Uterus (tissue), 4 donors: Measurements from ENCODE around the gene EPB41L3. TPM values are rescaled to one million over a fixed set of nuclear protein-coding genes. Genes with fewer than 3 reads are reported as not detected.

Experiments used
- DNase-seq, 2 donors: peaks; one replicate each; pipeline ENCODE4 v3.0.0-alpha.2; 2019 to 2020
- H3K27ac ChIP-seq, 2 donors: fragments of 200-600 bp; sonication (generic); 1 replicate in 1 of 2; 2 replicates in 1 of 2; pipeline ENCODE4 v1.5.1; 2016 to 2018
- H3K27me3 ChIP-seq, 2 donors: fragments of 200-600 bp; sonication (generic); one replicate each; pipeline ENCODE4 v1.5.1; 2018 to 2019; ENCODE audit warnings: control low read depth in 1 of 2
- H3K36me3 ChIP-seq, 2 donors: fragments of 200-600 bp; sonication (generic); one replicate each; pipeline ENCODE4 v1.5.1; 2019; ENCODE audit warnings: control low read depth in 1 of 2
- H3K4me1 ChIP-seq, 2 donors: fragments of 200-600 bp; sonication (generic); one replicate each; pipeline ENCODE4 v1.5.1; 2018 to 2019; ENCODE audit warnings: control low read depth in 1 of 2
- H3K4me3 ChIP-seq, 2 donors: fragments of 200-600 bp; sonication (generic); 1 replicate in 1 of 2; 2 replicates in 1 of 2; pipeline ENCODE4 v1.5.1; 2018 to 2019; ENCODE audit warnings: mild to moderate bottlenecking in 1 of 2
- H3K9me3 ChIP-seq, 2 donors: fragments of 200-600 bp; sonication (generic); one replicate each; pipeline ENCODE4 v1.5.1; 2019; ENCODE audit warnings: control low read depth in 1 of 2
- CTCF ChIP-seq, 4 experiments: fragments of 200-600 bp in 2 of 4; fragments of 450-650 bp in 2 of 4; sonication (generic) in 2 of 4; IDR thresholded peaks; one replicate each; pipeline ENCODE4 v1.5.1; 2016 to 2019; ENCODE audit warnings: antibody characterized with exemption in 4 of 4, mild to moderate bottlenecking in 2 of 4, moderate library complexity in 1 of 4
- POLR2A ChIP-seq, 2 donors: fragments of 450-650 bp; IDR thresholded peaks; one replicate each; pipeline ENCODE4 v1.6.1; 2016; ENCODE audit warnings: antibody characterized with exemption in 2 of 2, mild to moderate bottlenecking in 1 of 2, moderate library complexity in 1 of 2
- intact Hi-C: fragments of 100-400 bp; cut with DNase I; formaldehyde crosslinking; loops from one replicate; pipeline ENCODE4 v1.15.1; 2023; ENCODE audit warnings: low total_unique reads
- total RNA-seq, 4 donors: library from RNA; depleted of rRNA in 3 of 4; stranded (reverse); fragments of >200 nt in 3 of 4; gene quantifications; one replicate each; pipeline versions ENCODE4 v1.1.0 to v1.2.4, GENCODE V29; 2014 to 2023
- donor health status: DM: yes; HTN: yes; CAD: no.

EPB41L3 gene
- total RNA-seq, result 100 to 1,000 TPM in 1 of 4 donors, 10 to 100 TPM in 3; 31.5 to 111 (median 57.1) TPM

- intact Hi-C loops, result no loop called here
- no peak for TF ChIP-seq CTCF (IDR thresholded peaks at IDR 0.05)
- TF ChIP-seq POLR2A (IDR thresholded peaks at IDR 0.05), result peak in 1 of 2 donors; percentile 33
- H3K4me1 ChIP-seq, result no peaks in the 10 kb centered on the region
- H3K27me3 ChIP-seq, result no peaks in the 10 kb centered on the region
- no peaks in the 10 kb centered on the region for H3K9me3 ChIP-seq
- no peaks in the 10 kb centered on the region for H3K36me3 ChIP-seq
- peak within 1 kb of the TSS; percentile 68 to 70 for H3K27ac ChIP-seq
- peak; percentile 38 to 39 for DNase-seq
- H3K4me3 ChIP-seq, result peak within 1 kb of the TSS; percentile 22 to 67
Measured at GRCh38 chr18:5543773-5544389, at the start of gene EPB41L3. Gene EPB41L3, minus strand, starts transcription at chr18:5543997. Its CDS starts 54,814 bp downstream, at chr18:5489183.

- H3K27ac ChIP-seq, result no peak overlapping the region
- intact Hi-C loops, result no loop called here
- no peak for TF ChIP-seq POLR2A (IDR thresholded peaks at IDR 0.05)
- no peak for TF ChIP-seq CTCF (IDR thresholded peaks at IDR 0.05)
- H3K4me3 ChIP-seq, result no peak overlapping the region
- no peaks in the 10 kb centered on the region for H3K36me3 ChIP-seq
- DNase-seq, result no peak
- H3K27me3 ChIP-seq, result no peaks in the 10 kb centered on the region
- no peaks in the 10 kb centered on the region for H3K9me3 ChIP-seq
- no peaks in the 10 kb centered on the region for H3K4me1 ChIP-seq
Measured at GRCh38 chr18:5588529-5588928, 44.7 kb upstream of the EPB41L3 start.

- no peak overlapping the region for H3K4me3 ChIP-seq
- TF ChIP-seq CTCF (IDR thresholded peaks at IDR 0.05) (no peak), POLR2A (IDR thresholded peaks at IDR 0.05) (no peak)
- H3K9me3 ChIP-seq, result no peaks in the 10 kb centered on the region
- intact Hi-C loops, result no loop called here
- H3K4me1 ChIP-seq, result no peaks in the 10 kb centered on the region
- H3K27me3 ChIP-seq, result no peaks in the 10 kb centered on the region
- H3K36me3 ChIP-seq, result no peaks in the 10 kb centered on the region
- H3K27ac ChIP-seq, result no peak overlapping the region
- no peak for DNase-seq
Measured at GRCh38 chr18:5585653-5586052, 41.9 kb upstream of the EPB41L3 start.

- H3K4me3 ChIP-seq, result no peak overlapping the region
- no peak for DNase-seq
- no peaks in the 10 kb centered on the region for H3K27me3 ChIP-seq
- H3K9me3 ChIP-seq, result no peaks in the 10 kb centered on the region
- no peak overlapping the region for H3K27ac ChIP-seq
- TF ChIP-seq POLR2A (IDR thresholded peaks at IDR 0.05) (no peak), CTCF (IDR thresholded peaks at IDR 0.05) (no peak)
- intact Hi-C loops, result no loop called here
- H3K4me1 ChIP-seq, result no peaks in the 10 kb centered on the region
- no peaks in the 10 kb centered on the region for H3K36me3 ChIP-seq
Measured at GRCh38 chr18:5584746-5585417, 41.1 kb upstream of the EPB41L3 start.
